CD14-positive monocyte (primary cell): ENCODE results near the gene EBF3. TPM values are rescaled to one million over a fixed set of nuclear protein-coding genes. Genes with fewer than 3 reads are reported as not detected.

Source experiments
- DNase-seq, 3 donors: peaks; one replicate each; pipeline ENCODE4 v3.0.0-alpha.2; 2011 to 2022
- H2AFZ ChIP-seq: 2 replicates; pipeline ENCODE4 v1.6.0; 2012; ENCODE audit warnings: mild to moderate bottlenecking, low read depth, low read length, inconsistent platforms; ENCODE audit not compliant: insufficient read depth, poor library complexity, severe bottlenecking
- H3K27ac ChIP-seq, 2 donors: 1 replicate in 1 of 2; 2 replicates in 1 of 2; pipeline ENCODE4 v1.5.1; 2012 to 2013; ENCODE audit warnings: low read length in 2 of 2, control low read depth in 1 of 2, inconsistent platforms in 1 of 2, low read depth in 1 of 2, mild to moderate bottlenecking in 1 of 2
- H3K27me3 ChIP-seq, 2 donors: one replicate each; pipeline versions ENCODE4 v1.6.0 to v1.6.1; 2011 to 2013; ENCODE audit warnings: low read length in 2 of 2; ENCODE audit not compliant: control insufficient read depth in 2 of 2, insufficient read depth in 2 of 2
- H3K36me3 ChIP-seq, 2 donors: replicated peaks in 1 of 2; 1 replicate in 1 of 2; 2 replicates in 1 of 2; pipeline versions ENCODE4 v1.5.1 to v1.6.1; 2012 to 2013; ENCODE audit warnings: low read length in 2 of 2, control low read depth in 1 of 2, inconsistent platforms in 1 of 2, mild to moderate bottlenecking in 1 of 2; ENCODE audit not compliant: insufficient read depth in 2 of 2, control insufficient read depth in 1 of 2
- H3K4me1 ChIP-seq, 2 donors: 1 replicate in 1 of 2; 2 replicates in 1 of 2; pipeline versions ENCODE4 v1.5.1 to v1.6.1; 2012 to 2013; ENCODE audit warnings: low read length in 2 of 2, control low read depth in 1 of 2, inconsistent platforms in 1 of 2, mild to moderate bottlenecking in 1 of 2, moderate library complexity in 1 of 2; ENCODE audit not compliant: insufficient read depth in 2 of 2, control insufficient read depth in 1 of 2
- H3K4me2 ChIP-seq: replicated peaks from 2 replicates; pipeline ENCODE3; 2012; ENCODE audit warnings: low read length, moderate library complexity, mild to moderate bottlenecking; ENCODE audit not compliant: poor library complexity, severe bottlenecking; ENCODE audit errors: extremely low read depth
- H3K4me3 ChIP-seq, 3 experiments: fragments of 200-600 bp in 1 of 3; sonication (generic) in 1 of 3; replicated peaks in 1 of 3; 1 replicate in 2 of 3; 2 replicates in 1 of 3; pipeline ENCODE4 v1.5.1; 2011 to 2013; ENCODE audit warnings: low read length in 3 of 3, mild to moderate bottlenecking in 3 of 3, control low read depth in 2 of 3, low read depth in 2 of 3, inconsistent platforms in 1 of 3, moderate library complexity in 1 of 3
- H3K79me2 ChIP-seq: 2 replicates; pipeline ENCODE4 v1.6.0; 2012; ENCODE audit warnings: mild to moderate bottlenecking, control low read depth, inconsistent platforms, low read length, moderate library complexity; ENCODE audit not compliant: insufficient read depth
- H3K9ac ChIP-seq: 2 replicates; pipeline ENCODE4 v1.6.0; 2017; ENCODE audit warnings: low read length, mild to moderate bottlenecking; ENCODE audit not compliant: insufficient read depth, poor library complexity, severe bottlenecking
- H3K9me3 ChIP-seq, 2 donors: replicated peaks in 1 of 2; 1 replicate in 1 of 2; 2 replicates in 1 of 2; pipeline versions ENCODE4 v1.5.1 to v1.6.1; 2012 to 2013; ENCODE audit warnings: low read length in 2 of 2, control low read depth in 1 of 2; ENCODE audit not compliant: control insufficient read depth in 1 of 2, insufficient read depth in 1 of 2
- H4K20me1 ChIP-seq: 2 replicates; pipeline ENCODE4 v1.6.0; 2012; ENCODE audit warnings: mild to moderate bottlenecking, low read length, control low read depth, moderate library complexity; ENCODE audit not compliant: insufficient read depth
- H3K27ac Mint-ChIP-seq, 7 donors: one replicate each; pipeline ENCODE4 v1.8.0; 2020; ENCODE audit warnings: mild to moderate bottlenecking in 7 of 7, mixed read lengths in 7 of 7, moderate library complexity in 6 of 7, inconsistent platforms in 2 of 7
- H3K27me3 Mint-ChIP-seq, 3 donors: one replicate each; pipeline ENCODE4 v1.8.0; 2021 to 2022; ENCODE audit warnings: low read depth in 3 of 3, mild to moderate bottlenecking in 3 of 3, mixed read lengths in 3 of 3, moderate library complexity in 3 of 3, inconsistent platforms in 1 of 3
- H3K36me3 Mint-ChIP-seq, 2 donors: one replicate each; pipeline ENCODE4 v1.8.0; 2020; ENCODE audit warnings: mixed read lengths in 2 of 2, inconsistent platforms in 1 of 2, mild to moderate bottlenecking in 1 of 2
- H3K4me1 Mint-ChIP-seq: one replicate; pipeline ENCODE4 v1.8.0; 2020; ENCODE audit warnings: mild to moderate bottlenecking, mixed read lengths
- H3K4me3 Mint-ChIP-seq, 2 donors: one replicate each; pipeline ENCODE4 v1.8.0; 2020; ENCODE audit warnings: mild to moderate bottlenecking in 2 of 2, mixed read lengths in 2 of 2, moderate library complexity in 1 of 2
- H3K9me3 Mint-ChIP-seq, 7 donors: one replicate each; pipeline ENCODE4 v1.8.0; 2020 to 2022; ENCODE audit warnings: mixed read lengths in 7 of 7, mild to moderate bottlenecking in 6 of 7, moderate library complexity in 6 of 7, inconsistent platforms in 2 of 7
- CTCF ChIP-seq: fragments of 200-600 bp; IDR thresholded peaks from one replicate; pipeline ENCODE4 v1.8.0; 2022; ENCODE audit warnings: antibody characterized with exemption, mild to moderate bottlenecking
- WGBS: methylation state at CpG from one replicate; pipeline ENCODE4 v1.1.5; 2013; ENCODE audit warnings: missing lambda C conversion rate; ENCODE audit not compliant: insufficient coverage; 5-methylcytosine and 5-hydroxymethylcytosine counted together
- intact Hi-C, 2 donors: fragments of 100-400 bp; cut with micrococcal nuclease; formaldehyde crosslinking; loops; one replicate each; pipeline versions ENCODE4 v1.15.0 to v1.15.1; 2023
- polyA plus RNA-seq, 3 donors: library from polyadenylated mRNA; depleted of rRNA in 1 of 3; unstranded in 2 of 3; stranded (reverse) in 1 of 3; fragments of 300-500 nt in 2 of 3; fragments of >200 nt in 1 of 3; fragmentation: Illumina TruSeq in 2 of 3; gene quantifications; 1 replicate in 2 of 3; 2 replicates in 1 of 3; pipeline ENCODE4 v1.2.3, GENCODE V29; 2012 to 2021

Gene EBF3
- polyA plus RNA-seq, 3 donors, result not detected

- Histone ChIP-seq H3K36me3 (no peaks in the 10 kb centered on the region), H2AFZ (no peak overlapping the region), H3K27me3 (no peaks in the 10 kb centered on the region), H3K4me3 (no peak overlapping the region), H3K4me2 (no peak overlapping the region), H4K20me1 (no peaks in the 10 kb centered on the region), H3K27ac (no peak overlapping the region), H3K9ac (no peak overlapping the region), H3K4me1 (no peaks in the 10 kb centered on the region), H3K9me3 (peaks cover 8 to 31% of the 10 kb centered on the region in 2 donors), H3K79me2 (no peaks in the 10 kb centered on the region)
- no peaks in the 10 kb centered on the region for H3K4me1 Mint-ChIP-seq
- H3K27me3 Mint-ChIP-seq, result peaks cover 0 to 7% (median 4%) of the 10 kb centered on the region in 3 donors
- DNase-seq, result no peak
- TF ChIP-seq CTCF, result no peak
- peaks cover 2 to 28% (median 18%) of the 10 kb centered on the region in 7 donors for H3K9me3 Mint-ChIP-seq
- H3K36me3 Mint-ChIP-seq, result no peaks in the 10 kb centered on the region
- intact Hi-C loops, result no loop called here
- no peak overlapping the region for H3K27ac Mint-ChIP-seq
- no peak overlapping the region for H3K4me3 Mint-ChIP-seq
- WGBS, result 76% methylated on average over 6 of the region's 6 CpGs
These were observed 170.6 kb downstream of the EBF3 start for GRCh38 chr10:129793479-129793878.

- H4K20me1 ChIP-seq, result no peaks in the 10 kb centered on the region
- no peak overlapping the region for H3K9ac ChIP-seq
- H3K27ac ChIP-seq, result no peak overlapping the region
- TF ChIP-seq CTCF, result no peak
- Mint-ChIP-seq H3K4me1 (no peaks in the 10 kb centered on the region), H3K27me3 (peaks cover 0 to 7% (median 4%) of the 10 kb centered on the region in 3 donors), H3K27ac (no peak overlapping the region), H3K36me3 (no peaks in the 10 kb centered on the region), H3K9me3 (peaks cover 2 to 28% (median 18%) of the 10 kb centered on the region in 7 donors), H3K4me3 (no peak overlapping the region)
- no peaks in the 10 kb centered on the region for H3K27me3 ChIP-seq
- no peak overlapping the region for H2AFZ ChIP-seq
- no peak for DNase-seq
- 98% methylated on average over 8 of the region's 10 CpGs for WGBS
- intact Hi-C loops, result no loop called here
- no peaks in the 10 kb centered on the region for H3K79me2 ChIP-seq
- no peak overlapping the region for H3K4me3 ChIP-seq
- H3K36me3 ChIP-seq, result no peaks in the 10 kb centered on the region
- no peaks in the 10 kb centered on the region for H3K4me1 ChIP-seq
- no peak overlapping the region for H3K4me2 ChIP-seq
- peaks cover 8 to 34% of the 10 kb centered on the region in 2 donors for H3K9me3 ChIP-seq
These were observed 171.2 kb downstream of the EBF3 start for GRCh38 chr10:129792864-129793263.
